Measurements from ENCODE around the gene UGT1A9. TPM values are rescaled to one million over a fixed set of nuclear protein-coding genes. Genes with fewer than 3 reads are reported as not detected.

UGT1A9 gene
- total RNA-seq, 2 donors from 2014 or later: not detected

DNA sequence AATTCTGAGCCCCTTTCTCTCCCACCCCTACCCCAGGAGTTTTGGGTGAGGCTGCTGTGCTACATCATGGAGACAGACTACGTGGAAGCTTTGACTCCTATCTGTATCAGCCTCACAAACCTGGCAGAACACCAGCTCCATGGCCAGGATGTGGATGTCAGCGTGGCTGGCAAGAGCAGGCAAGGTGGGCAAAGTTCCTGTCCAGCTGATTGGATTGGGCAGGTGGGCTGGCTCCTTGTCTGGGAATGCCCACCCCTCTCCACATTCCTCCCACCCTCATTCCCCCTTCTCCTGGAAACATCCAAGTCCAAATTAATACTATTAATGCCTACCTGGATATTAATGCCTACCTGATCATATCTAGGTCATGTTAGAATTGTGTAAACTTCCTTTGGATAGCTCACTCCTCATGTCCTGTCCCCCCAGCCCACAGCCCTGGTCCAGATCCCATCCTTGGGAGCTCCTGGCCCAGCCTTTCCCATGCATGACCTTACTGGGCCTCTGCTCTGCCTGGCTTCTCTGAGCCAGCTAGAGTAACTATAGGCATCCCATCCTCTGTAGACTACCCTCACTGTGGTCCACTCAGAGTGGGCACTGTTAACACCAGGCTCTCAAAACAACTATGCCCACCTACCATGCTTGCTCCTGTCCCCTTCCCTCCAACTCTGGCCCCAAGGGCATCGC is 130.6 kb downstream of the UGT1A9 start:
- Histone ChIP-seq H3K4me3 (no peak overlapping the region), H3K9me3 (no peaks in the 10 kb centered on the region), H3K27me3 (replicated peaks; ENCODE audit: insufficient read depth) (no peaks in the 10 kb centered on the region), H3K27ac (no peak overlapping the region), H3K36me3 (no peaks in the 10 kb centered on the region), H3K4me1 (ENCODE audit: control insufficient read depth in 1 of 2, low read depth in 2 of 2) (no peaks in the 10 kb centered on the region)
- ATAC-seq (ENCODE audit: insufficient number of reproducible peaks, low FRiP score, low read depth): no peak
- no peak for DNase-seq (ENCODE audit: low spot score)
- TF ChIP-seq CTCF (IDR thresholded peaks at IDR 0.05): no peak

- H3K4me1 ChIP-seq (ENCODE audit: control insufficient read depth in 1 of 2, low read depth in 2 of 2): no peaks in the 10 kb centered on the region
- no peak overlapping the region for H3K27ac ChIP-seq
- H3K36me3 ChIP-seq: no peaks in the 10 kb centered on the region
- no peak for TF ChIP-seq CTCF (IDR thresholded peaks at IDR 0.05)
- no peak overlapping the region for H3K4me3 ChIP-seq
- H3K9me3 ChIP-seq: no peaks in the 10 kb centered on the region
- no peak for ATAC-seq (ENCODE audit: insufficient number of reproducible peaks, low FRiP score, low read depth)
- no peaks in the 10 kb centered on the region for H3K27me3 ChIP-seq (replicated peaks; ENCODE audit: insufficient read depth)
- DNase-seq (ENCODE audit: low spot score): no peak
Measured at GRCh38 chr2:233803292-233803911, 131.7 kb downstream of the UGT1A9 start.

GRCh38 chr2:233803994-233804393 is 132.3 kb downstream of the UGT1A9 start:
- DNase-seq (ENCODE audit: low spot score): no peak
- H3K4me1 ChIP-seq (ENCODE audit: control insufficient read depth in 1 of 2, low read depth in 2 of 2): no peaks in the 10 kb centered on the region
- H3K4me3 ChIP-seq: no peak overlapping the region
- no peaks in the 10 kb centered on the region for H3K27me3 ChIP-seq (replicated peaks; ENCODE audit: insufficient read depth)
- no peaks in the 10 kb centered on the region for H3K36me3 ChIP-seq
- no peak for ATAC-seq (ENCODE audit: insufficient number of reproducible peaks, low FRiP score, low read depth)
- H3K9me3 ChIP-seq: no peaks in the 10 kb centered on the region
- TF ChIP-seq CTCF (IDR thresholded peaks at IDR 0.05): no peak
- no peak overlapping the region for H3K27ac ChIP-seq

GRCh38 chr2:233807215-233807865 is 135.6 kb downstream of the UGT1A9 start:
- Histone ChIP-seq H3K36me3 (no peaks in the 10 kb centered on the region), H3K4me1 (ENCODE audit: control insufficient read depth in 1 of 2, low read depth in 2 of 2) (no peaks in the 10 kb centered on the region), H3K27ac (no peak overlapping the region), H3K27me3 (replicated peaks; ENCODE audit: insufficient read depth) (no peaks in the 10 kb centered on the region), H3K4me3 (no peak overlapping the region), H3K9me3 (no peaks in the 10 kb centered on the region)
- TF ChIP-seq CTCF (IDR thresholded peaks at IDR 0.05): no peak
- ATAC-seq (ENCODE audit: insufficient number of reproducible peaks, low FRiP score, low read depth) (no peak), DNase-seq (ENCODE audit: low spot score) (no peak)

Measured in thoracic aorta (tissue), 2 donors.